HL-60 (cell line): Measurements from ENCODE around the gene GPAT3.

Experiments
- GABPA ChIP-seq: IDR thresholded peaks from 2 replicates; pipeline ENCODE4 v1.6.1; 2012; ENCODE audit warnings: low read depth
- POLR2AphosphoS5 ChIP-seq: IDR thresholded peaks from 2 replicates; pipeline ENCODE4 v1.6.1; 2012; ENCODE audit warnings: low read depth
- TF ChIP-seq, protein P1 (sequence below): IDR thresholded peaks from one replicate; pipeline ENCODE4 v1.5.1; 2011; ENCODE audit warnings: low read length, control low read depth, inconsistent platforms; ENCODE audit not compliant: insufficient read depth
- TF ChIP-seq, protein P2 (sequence below): IDR thresholded peaks from 2 replicates; pipeline ENCODE4 v1.6.1; 2012; ENCODE audit warnings: low read depth; ENCODE audit not compliant: insufficient replicate concordance

DNA sequence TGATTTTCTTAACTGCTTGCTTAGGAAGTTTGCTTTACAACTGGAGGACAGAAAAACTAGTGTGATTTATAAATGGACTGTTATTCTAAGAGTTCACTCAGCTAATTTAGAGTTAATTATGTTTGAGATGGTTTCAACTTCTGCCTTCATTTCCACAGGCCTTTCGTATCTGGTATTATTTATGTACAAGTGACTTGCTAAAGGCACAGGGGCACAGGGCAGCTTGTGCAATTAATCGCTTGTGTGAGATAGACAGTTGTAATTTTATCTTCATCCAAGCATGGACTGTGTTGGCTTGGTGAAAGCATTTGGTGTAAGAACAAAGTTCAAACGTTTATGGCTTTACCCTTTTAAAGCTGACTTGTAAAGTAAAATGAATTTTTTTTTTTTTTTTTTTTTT lies 38.3 kb downstream of the GPAT3 start:
- TF ChIP-seq, protein P1, sequence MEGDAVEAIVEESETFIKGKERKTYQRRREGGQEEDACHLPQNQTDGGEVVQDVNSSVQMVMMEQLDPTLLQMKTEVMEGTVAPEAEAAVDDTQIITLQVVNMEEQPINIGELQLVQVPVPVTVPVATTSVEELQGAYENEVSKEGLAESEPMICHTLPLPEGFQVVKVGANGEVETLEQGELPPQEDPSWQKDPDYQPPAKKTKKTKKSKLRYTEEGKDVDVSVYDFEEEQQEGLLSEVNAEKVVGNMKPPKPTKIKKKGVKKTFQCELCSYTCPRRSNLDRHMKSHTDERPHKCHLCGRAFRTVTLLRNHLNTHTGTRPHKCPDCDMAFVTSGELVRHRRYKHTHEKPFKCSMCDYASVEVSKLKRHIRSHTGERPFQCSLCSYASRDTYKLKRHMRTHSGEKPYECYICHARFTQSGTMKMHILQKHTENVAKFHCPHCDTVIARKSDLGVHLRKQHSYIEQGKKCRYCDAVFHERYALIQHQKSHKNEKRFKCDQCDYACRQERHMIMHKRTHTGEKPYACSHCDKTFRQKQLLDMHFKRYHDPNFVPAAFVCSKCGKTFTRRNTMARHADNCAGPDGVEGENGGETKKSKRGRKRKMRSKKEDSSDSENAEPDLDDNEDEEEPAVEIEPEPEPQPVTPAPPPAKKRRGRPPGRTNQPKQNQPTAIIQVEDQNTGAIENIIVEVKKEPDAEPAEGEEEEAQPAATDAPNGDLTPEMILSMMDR = no peak
- TF ChIP-seq POLR2AphosphoS5 (no peak), GABPA (no peak)
- TF ChIP-seq, protein P2, sequence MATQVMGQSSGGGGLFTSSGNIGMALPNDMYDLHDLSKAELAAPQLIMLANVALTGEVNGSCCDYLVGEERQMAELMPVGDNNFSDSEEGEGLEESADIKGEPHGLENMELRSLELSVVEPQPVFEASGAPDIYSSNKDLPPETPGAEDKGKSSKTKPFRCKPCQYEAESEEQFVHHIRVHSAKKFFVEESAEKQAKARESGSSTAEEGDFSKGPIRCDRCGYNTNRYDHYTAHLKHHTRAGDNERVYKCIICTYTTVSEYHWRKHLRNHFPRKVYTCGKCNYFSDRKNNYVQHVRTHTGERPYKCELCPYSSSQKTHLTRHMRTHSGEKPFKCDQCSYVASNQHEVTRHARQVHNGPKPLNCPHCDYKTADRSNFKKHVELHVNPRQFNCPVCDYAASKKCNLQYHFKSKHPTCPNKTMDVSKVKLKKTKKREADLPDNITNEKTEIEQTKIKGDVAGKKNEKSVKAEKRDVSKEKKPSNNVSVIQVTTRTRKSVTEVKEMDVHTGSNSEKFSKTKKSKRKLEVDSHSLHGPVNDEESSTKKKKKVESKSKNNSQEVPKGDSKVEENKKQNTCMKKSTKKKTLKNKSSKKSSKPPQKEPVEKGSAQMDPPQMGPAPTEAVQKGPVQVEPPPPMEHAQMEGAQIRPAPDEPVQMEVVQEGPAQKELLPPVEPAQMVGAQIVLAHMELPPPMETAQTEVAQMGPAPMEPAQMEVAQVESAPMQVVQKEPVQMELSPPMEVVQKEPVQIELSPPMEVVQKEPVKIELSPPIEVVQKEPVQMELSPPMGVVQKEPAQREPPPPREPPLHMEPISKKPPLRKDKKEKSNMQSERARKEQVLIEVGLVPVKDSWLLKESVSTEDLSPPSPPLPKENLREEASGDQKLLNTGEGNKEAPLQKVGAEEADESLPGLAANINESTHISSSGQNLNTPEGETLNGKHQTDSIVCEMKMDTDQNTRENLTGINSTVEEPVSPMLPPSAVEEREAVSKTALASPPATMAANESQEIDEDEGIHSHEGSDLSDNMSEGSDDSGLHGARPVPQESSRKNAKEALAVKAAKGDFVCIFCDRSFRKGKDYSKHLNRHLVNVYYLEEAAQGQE = no peak
